CD14-positive monocyte (primary cell): ENCODE results near the gene PLPPR5. TPM values are rescaled to one million over a fixed set of nuclear protein-coding genes. Genes with fewer than 3 reads are reported as not detected.

Source experiments
- DNase-seq, 3 donors: peaks; one replicate each; pipeline ENCODE4 v3.0.0-alpha.2; 2011 to 2022
- H2AFZ ChIP-seq: 2 replicates; pipeline ENCODE4 v1.6.0; 2012; ENCODE audit warnings: mild to moderate bottlenecking, low read depth, low read length, inconsistent platforms; ENCODE audit not compliant: insufficient read depth, poor library complexity, severe bottlenecking
- H3K27ac ChIP-seq, 2 donors: 1 replicate in 1 of 2; 2 replicates in 1 of 2; pipeline ENCODE4 v1.5.1; 2012 to 2013; ENCODE audit warnings: low read length in 2 of 2, control low read depth in 1 of 2, inconsistent platforms in 1 of 2, low read depth in 1 of 2, mild to moderate bottlenecking in 1 of 2
- H3K27me3 ChIP-seq, 2 donors: one replicate each; pipeline versions ENCODE4 v1.6.0 to v1.6.1; 2011 to 2013; ENCODE audit warnings: low read length in 2 of 2; ENCODE audit not compliant: control insufficient read depth in 2 of 2, insufficient read depth in 2 of 2
- H3K36me3 ChIP-seq, 2 donors: replicated peaks in 1 of 2; 1 replicate in 1 of 2; 2 replicates in 1 of 2; pipeline versions ENCODE4 v1.5.1 to v1.6.1; 2012 to 2013; ENCODE audit warnings: low read length in 2 of 2, control low read depth in 1 of 2, inconsistent platforms in 1 of 2, mild to moderate bottlenecking in 1 of 2; ENCODE audit not compliant: insufficient read depth in 2 of 2, control insufficient read depth in 1 of 2
- H3K4me1 ChIP-seq, 2 donors: 1 replicate in 1 of 2; 2 replicates in 1 of 2; pipeline versions ENCODE4 v1.5.1 to v1.6.1; 2012 to 2013; ENCODE audit warnings: low read length in 2 of 2, control low read depth in 1 of 2, inconsistent platforms in 1 of 2, mild to moderate bottlenecking in 1 of 2, moderate library complexity in 1 of 2; ENCODE audit not compliant: insufficient read depth in 2 of 2, control insufficient read depth in 1 of 2
- H3K4me2 ChIP-seq: replicated peaks from 2 replicates; pipeline ENCODE3; 2012; ENCODE audit warnings: low read length, moderate library complexity, mild to moderate bottlenecking; ENCODE audit not compliant: poor library complexity, severe bottlenecking; ENCODE audit errors: extremely low read depth
- H3K4me3 ChIP-seq, 3 experiments: fragments of 200-600 bp in 1 of 3; sonication (generic) in 1 of 3; replicated peaks in 1 of 3; 1 replicate in 2 of 3; 2 replicates in 1 of 3; pipeline ENCODE4 v1.5.1; 2011 to 2013; ENCODE audit warnings: low read length in 3 of 3, mild to moderate bottlenecking in 3 of 3, control low read depth in 2 of 3, low read depth in 2 of 3, inconsistent platforms in 1 of 3, moderate library complexity in 1 of 3
- H3K79me2 ChIP-seq: 2 replicates; pipeline ENCODE4 v1.6.0; 2012; ENCODE audit warnings: mild to moderate bottlenecking, control low read depth, inconsistent platforms, low read length, moderate library complexity; ENCODE audit not compliant: insufficient read depth
- H3K9ac ChIP-seq: 2 replicates; pipeline ENCODE4 v1.6.0; 2017; ENCODE audit warnings: low read length, mild to moderate bottlenecking; ENCODE audit not compliant: insufficient read depth, poor library complexity, severe bottlenecking
- H3K9me3 ChIP-seq, 2 donors: replicated peaks in 1 of 2; 1 replicate in 1 of 2; 2 replicates in 1 of 2; pipeline versions ENCODE4 v1.5.1 to v1.6.1; 2012 to 2013; ENCODE audit warnings: low read length in 2 of 2, control low read depth in 1 of 2; ENCODE audit not compliant: control insufficient read depth in 1 of 2, insufficient read depth in 1 of 2
- H4K20me1 ChIP-seq: 2 replicates; pipeline ENCODE4 v1.6.0; 2012; ENCODE audit warnings: mild to moderate bottlenecking, low read length, control low read depth, moderate library complexity; ENCODE audit not compliant: insufficient read depth
- H3K27ac Mint-ChIP-seq, 7 donors: one replicate each; pipeline ENCODE4 v1.8.0; 2020; ENCODE audit warnings: mild to moderate bottlenecking in 7 of 7, mixed read lengths in 7 of 7, moderate library complexity in 6 of 7, inconsistent platforms in 2 of 7
- H3K27me3 Mint-ChIP-seq, 3 donors: one replicate each; pipeline ENCODE4 v1.8.0; 2021 to 2022; ENCODE audit warnings: low read depth in 3 of 3, mild to moderate bottlenecking in 3 of 3, mixed read lengths in 3 of 3, moderate library complexity in 3 of 3, inconsistent platforms in 1 of 3
- H3K36me3 Mint-ChIP-seq, 2 donors: one replicate each; pipeline ENCODE4 v1.8.0; 2020; ENCODE audit warnings: mixed read lengths in 2 of 2, inconsistent platforms in 1 of 2, mild to moderate bottlenecking in 1 of 2
- H3K4me1 Mint-ChIP-seq: one replicate; pipeline ENCODE4 v1.8.0; 2020; ENCODE audit warnings: mild to moderate bottlenecking, mixed read lengths
- H3K4me3 Mint-ChIP-seq, 2 donors: one replicate each; pipeline ENCODE4 v1.8.0; 2020; ENCODE audit warnings: mild to moderate bottlenecking in 2 of 2, mixed read lengths in 2 of 2, moderate library complexity in 1 of 2
- H3K9me3 Mint-ChIP-seq, 7 donors: one replicate each; pipeline ENCODE4 v1.8.0; 2020 to 2022; ENCODE audit warnings: mixed read lengths in 7 of 7, mild to moderate bottlenecking in 6 of 7, moderate library complexity in 6 of 7, inconsistent platforms in 2 of 7
- WGBS: methylation state at CpG from one replicate; pipeline ENCODE4 v1.1.5; 2013; ENCODE audit warnings: missing lambda C conversion rate; ENCODE audit not compliant: insufficient coverage; 5-methylcytosine and 5-hydroxymethylcytosine counted together
- intact Hi-C, 2 donors: fragments of 100-400 bp; cut with micrococcal nuclease; formaldehyde crosslinking; loops; one replicate each; pipeline versions ENCODE4 v1.15.0 to v1.15.1; 2023
- polyA plus RNA-seq, 3 donors: library from polyadenylated mRNA; depleted of rRNA in 1 of 3; unstranded in 2 of 3; stranded (reverse) in 1 of 3; fragments of 300-500 nt in 2 of 3; fragments of >200 nt in 1 of 3; fragmentation: Illumina TruSeq in 2 of 3; gene quantifications; 1 replicate in 2 of 3; 2 replicates in 1 of 3; pipeline ENCODE4 v1.2.3, GENCODE V29; 2012 to 2021
- TF ChIP-seq, protein P1 (sequence below): fragments of 200-600 bp; IDR thresholded peaks from one replicate; pipeline ENCODE4 v1.8.0; 2022; ENCODE audit warnings: antibody characterized with exemption, mild to moderate bottlenecking

PLPPR5 gene
- polyA plus RNA-seq, 3 donors: not detected

DNA sequence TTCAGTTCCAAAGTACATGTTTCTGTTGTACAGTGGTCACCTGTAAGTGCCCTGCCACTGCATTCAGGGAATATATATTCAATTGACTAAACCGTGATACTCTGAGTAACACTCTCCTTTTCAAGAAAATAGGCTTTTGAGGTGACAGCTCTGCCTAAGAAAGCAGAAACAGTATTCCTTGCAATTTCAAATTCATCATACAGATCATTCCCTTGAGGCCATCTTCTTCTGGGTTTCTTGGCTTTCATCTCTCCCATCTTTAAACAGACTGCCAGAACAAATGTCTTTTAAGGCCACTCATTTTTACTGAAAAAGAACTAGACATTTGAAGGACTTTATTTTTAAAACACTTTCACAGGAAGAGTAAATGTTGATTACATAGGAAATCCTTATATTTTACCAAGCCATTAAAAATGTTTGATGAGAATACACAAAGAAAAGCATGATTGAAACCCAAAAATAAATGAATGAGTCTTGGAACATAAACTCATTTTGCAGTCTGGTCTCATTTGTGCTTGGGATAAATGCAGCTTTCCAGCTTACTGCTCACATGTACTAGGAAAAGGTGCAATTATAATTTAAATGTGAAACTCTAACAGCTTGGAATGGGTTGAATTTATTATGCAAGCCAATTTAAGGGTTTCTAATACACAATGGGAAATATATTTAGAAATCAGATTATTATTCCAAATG is 34.7 kb downstream of the PLPPR5 start:
- Mint-ChIP-seq H3K4me3 (no peak overlapping the region), H3K4me1 (no peaks in the 10 kb centered on the region), H3K27ac (no peak overlapping the region), H3K9me3 (peaks cover 0 to 8% (median 0%) of the 10 kb centered on the region in 7 donors), H3K27me3 (peaks cover 0 to 1% (median 0%) of the 10 kb centered on the region in 3 donors), H3K36me3 (no peaks in the 10 kb centered on the region)
- Histone ChIP-seq H3K36me3 (no peaks in the 10 kb centered on the region), H3K27me3 (no peaks in the 10 kb centered on the region), H3K4me3 (no peak overlapping the region), H3K9ac (no peak overlapping the region), H3K9me3 (no peaks in the 10 kb centered on the region), H4K20me1 (no peaks in the 10 kb centered on the region), H3K27ac (no peak overlapping the region), H3K4me2 (no peak overlapping the region), H2AFZ (no peak overlapping the region), H3K4me1 (no peaks in the 10 kb centered on the region), H3K79me2 (no peaks in the 10 kb centered on the region)
- TF ChIP-seq, protein P1, sequence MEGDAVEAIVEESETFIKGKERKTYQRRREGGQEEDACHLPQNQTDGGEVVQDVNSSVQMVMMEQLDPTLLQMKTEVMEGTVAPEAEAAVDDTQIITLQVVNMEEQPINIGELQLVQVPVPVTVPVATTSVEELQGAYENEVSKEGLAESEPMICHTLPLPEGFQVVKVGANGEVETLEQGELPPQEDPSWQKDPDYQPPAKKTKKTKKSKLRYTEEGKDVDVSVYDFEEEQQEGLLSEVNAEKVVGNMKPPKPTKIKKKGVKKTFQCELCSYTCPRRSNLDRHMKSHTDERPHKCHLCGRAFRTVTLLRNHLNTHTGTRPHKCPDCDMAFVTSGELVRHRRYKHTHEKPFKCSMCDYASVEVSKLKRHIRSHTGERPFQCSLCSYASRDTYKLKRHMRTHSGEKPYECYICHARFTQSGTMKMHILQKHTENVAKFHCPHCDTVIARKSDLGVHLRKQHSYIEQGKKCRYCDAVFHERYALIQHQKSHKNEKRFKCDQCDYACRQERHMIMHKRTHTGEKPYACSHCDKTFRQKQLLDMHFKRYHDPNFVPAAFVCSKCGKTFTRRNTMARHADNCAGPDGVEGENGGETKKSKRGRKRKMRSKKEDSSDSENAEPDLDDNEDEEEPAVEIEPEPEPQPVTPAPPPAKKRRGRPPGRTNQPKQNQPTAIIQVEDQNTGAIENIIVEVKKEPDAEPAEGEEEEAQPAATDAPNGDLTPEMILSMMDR: no peak
- DNase-seq: no peak
- intact Hi-C loops: no loop called here
- 100% methylated on average over 1 of the region's 1 CpG for WGBS

DNA sequence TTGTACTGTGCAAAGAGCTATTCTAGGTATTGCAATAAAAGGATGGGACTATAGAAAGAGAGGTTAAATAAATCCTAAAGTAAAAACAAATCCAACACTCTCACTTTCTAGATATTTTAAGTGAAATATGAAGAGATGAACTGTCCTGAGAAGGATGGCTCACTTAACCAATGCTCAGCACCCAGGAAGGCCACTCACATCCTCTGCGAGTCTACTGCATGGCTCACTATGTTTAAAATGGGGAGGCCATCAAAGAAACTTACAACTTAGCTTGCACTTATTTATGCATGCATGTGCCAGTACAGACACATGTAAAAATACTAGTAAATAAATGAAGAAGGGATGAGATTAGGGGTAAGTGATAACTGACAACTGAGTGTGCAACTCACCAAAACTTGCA is 37.5 kb downstream of the PLPPR5 start:
- Histone ChIP-seq H3K9ac (no peak overlapping the region), H3K9me3 (no peaks in the 10 kb centered on the region), H4K20me1 (no peaks in the 10 kb centered on the region), H3K27ac (no peak overlapping the region), H3K4me3 (no peak overlapping the region), H3K4me1 (no peaks in the 10 kb centered on the region), H3K27me3 (no peaks in the 10 kb centered on the region), H3K79me2 (no peaks in the 10 kb centered on the region), H3K36me3 (no peaks in the 10 kb centered on the region), H2AFZ (no peak overlapping the region), H3K4me2 (no peak overlapping the region)
- no peak for DNase-seq
- TF ChIP-seq, protein P1: no peak
- intact Hi-C loops: no loop called here
- no peak overlapping the region for H3K4me3 Mint-ChIP-seq
- H3K9me3 Mint-ChIP-seq: peaks cover 0 to 10% (median 0%) of the 10 kb centered on the region in 7 donors
- no CpG with 5 or more reads among the region's 1 CpG for WGBS
- peaks cover 0 to 1% (median 0%) of the 10 kb centered on the region in 3 donors for H3K27me3 Mint-ChIP-seq
- H3K36me3 Mint-ChIP-seq: no peaks in the 10 kb centered on the region
- H3K27ac Mint-ChIP-seq: no peak overlapping the region
- H3K4me1 Mint-ChIP-seq: no peaks in the 10 kb centered on the region
